NCI-H510A treated with DMSO at 0.1 percent for 48 hours (cell line): ENCODE measurements around the gene IRF2BP1.
"Not testable (repeated sequence)": the region's sequence is repeated elsewhere in the genome, so short reads cannot be mapped to it uniquely, and the experiment has no call there.

Experiments used
- DNase-seq: peaks from one replicate; lab custom pipeline; 2025; lab: John Stamatoyannopoulos, UW

The IRF2BP1 gene

DNA sequence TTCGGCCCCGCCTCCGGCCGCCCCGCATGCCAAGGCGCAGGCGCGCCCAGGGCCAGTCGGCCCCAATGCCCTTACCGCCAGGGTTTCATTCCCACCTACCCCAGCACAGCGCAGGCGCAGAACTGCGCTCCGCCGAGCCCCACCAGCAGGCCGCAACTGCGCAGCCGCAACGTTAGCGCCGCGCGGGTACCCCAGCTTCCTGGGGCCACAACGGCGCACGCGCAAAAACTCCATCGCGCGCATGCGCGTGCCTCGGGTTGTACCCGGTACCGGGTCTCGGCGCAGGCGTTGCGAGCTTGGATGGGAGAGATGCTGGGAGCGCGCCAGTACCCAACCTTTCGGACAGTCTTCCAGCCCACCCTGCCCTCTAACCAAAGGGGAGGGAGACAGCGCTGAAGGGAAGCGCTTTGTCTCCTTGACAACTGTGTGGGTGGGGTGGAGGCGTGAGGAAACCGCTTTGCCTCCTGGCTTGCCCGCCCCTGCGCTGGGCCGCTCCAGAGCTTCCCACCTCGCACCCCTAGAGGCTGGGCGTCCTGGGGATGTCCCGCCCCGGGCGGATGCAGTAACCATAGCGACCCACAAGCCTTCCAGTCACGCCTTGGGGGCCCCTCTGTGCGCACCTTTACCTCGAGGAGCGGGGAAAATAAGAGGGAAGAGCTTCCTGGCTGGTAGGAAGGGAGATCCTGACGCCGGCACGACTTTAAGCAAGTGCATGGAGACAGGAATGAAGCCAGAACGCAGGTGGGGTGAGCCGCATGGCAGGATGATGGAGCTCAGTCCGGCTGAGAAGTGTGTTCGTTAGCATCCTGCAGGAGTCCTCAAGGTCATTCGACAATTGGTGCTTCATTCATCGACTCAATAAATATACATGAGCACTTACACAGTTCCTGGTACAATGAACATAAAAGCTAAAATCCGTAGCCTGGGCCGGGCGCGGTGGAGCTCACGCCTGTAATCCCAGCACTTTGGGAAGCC is 17.0 kb upstream of the IRF2BP1 start:
- peak; percentile 99 for DNase-seq

DNA sequence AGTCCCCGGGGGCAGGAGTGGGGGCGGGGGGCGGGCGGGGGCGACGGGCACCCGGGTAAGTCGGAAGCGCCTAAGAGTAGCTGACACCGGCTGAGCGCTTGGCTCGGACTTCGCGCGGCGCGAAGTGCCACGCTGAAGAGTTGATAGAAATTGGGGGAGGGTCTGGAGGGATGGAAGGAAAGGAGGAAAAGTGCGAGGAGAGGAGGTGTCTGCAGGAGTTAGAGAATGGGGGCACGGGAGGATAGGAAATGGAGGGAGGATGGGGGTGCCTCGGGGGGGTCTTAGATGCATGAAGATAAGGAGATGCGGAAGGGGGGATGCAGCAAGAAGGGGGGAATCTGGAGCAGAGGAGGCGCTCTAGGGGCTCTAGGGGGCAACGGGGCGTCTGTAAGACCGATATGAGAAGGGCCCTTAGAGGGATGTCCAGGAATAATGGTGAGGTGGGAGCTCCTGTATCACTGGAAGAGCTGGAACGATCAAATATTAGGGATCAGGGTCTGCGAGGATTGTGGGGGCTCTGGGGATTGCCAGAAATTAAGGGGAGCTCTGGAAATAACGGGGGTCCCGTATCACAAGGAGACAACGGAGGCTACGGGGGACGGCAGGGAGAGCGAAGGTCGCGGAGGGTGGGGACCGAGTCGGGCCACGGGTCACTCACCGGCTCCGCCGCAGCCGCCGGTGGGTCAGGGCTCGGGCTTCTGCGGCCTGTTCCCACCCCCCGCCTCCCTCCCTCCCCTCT is 16.1 kb upstream of the IRF2BP1 start, which contains the start of gene MYPOP:
Gene MYPOP, minus strand, starts transcription at position 702 of the 739 bp plus-strand sequence. CDS start 840 bp downstream, outside the sequence.
- DNase-seq: peak; percentile 24

DNA sequence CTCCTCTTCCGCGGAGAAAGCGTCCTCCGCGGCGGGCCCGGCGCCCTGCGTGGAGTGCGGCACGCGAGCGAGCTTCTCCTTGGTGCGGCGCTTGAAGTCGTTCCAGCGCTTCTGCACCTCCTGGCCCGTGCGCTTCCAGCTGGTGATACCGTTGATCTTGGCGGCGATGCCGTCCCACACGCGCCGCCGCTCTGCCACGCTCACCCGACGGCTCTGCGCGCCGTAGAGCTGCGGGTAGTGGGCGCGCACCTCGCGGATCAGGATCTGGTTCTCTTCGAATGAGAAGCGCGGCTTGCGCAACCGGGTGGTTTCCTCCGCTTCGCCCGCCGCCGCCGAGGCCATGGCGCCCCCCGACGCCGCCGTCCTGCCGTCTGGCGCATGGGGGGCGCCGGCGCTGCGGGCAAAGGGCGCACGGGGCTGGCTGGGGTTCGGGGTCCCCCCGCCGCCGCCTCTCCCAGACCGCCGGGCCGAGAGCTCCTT is 15.5 kb upstream of the IRF2BP1 start:
- no peak for DNase-seq

DNA sequence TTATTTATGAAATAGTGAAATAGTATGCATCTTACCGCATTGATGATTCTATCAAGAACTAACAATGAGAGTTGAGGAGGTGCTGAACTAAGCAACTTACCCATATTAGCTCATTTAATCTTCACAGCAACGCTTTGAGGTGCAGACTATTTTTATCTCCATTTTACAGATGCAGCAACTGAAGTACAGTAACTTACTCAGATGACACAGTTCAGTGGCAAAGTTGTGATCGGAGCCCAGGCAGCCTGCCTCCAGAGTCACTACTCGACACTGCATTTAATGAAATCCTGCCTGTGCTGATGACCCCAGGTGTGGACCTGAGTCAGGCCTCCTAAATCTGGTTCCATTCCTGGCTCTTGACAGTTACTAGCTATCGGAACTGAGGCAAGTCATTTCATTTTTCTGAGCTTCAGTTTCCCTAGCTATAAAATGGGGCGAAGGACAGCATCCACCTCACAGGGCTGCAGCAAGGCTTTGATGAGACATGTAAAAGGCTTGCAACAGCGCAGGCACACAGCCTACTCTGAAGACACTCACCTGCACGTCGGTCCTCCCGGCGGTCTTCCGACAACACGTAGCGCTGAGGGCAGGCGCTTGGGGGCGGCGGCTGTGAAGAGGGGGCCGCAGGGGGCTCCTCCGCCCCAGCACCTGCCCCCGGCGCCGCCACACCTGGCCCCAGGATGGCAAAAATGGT is 14.9 kb upstream of the IRF2BP1 start:
- no peak for DNase-seq

DNA sequence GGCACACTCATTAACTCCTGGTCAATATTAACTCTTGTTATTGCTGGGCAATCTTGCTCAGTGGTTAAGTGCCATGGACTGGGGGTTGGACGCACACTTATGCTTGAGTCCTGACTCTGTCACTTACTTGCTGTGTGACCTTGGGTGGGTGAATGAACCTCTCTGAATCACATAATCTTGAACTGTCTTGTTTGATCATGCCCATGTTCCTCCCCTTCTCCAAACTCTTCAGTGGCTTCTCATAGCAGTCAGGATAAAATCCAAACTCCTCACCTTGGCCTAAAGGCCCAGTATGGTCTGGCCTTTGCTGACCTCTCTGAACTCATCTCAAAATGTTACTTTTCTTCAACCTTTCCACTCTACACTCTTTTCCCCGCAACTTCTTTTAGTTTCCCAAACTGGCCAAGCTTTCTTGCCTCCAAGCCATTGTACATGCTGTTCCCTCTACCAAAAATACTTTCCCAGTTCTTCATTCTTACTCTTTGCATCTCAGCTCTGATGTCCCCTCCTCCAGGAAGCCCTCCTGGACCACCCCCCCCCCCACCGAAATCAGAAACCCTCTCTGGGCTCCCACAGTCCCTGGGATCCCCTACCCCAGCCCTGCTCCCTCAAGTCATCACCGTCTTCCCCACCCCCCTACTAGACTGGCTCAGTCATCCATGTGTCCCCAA is 14.1 kb upstream of the IRF2BP1 start:
- DNase-seq: no peak

DNA sequence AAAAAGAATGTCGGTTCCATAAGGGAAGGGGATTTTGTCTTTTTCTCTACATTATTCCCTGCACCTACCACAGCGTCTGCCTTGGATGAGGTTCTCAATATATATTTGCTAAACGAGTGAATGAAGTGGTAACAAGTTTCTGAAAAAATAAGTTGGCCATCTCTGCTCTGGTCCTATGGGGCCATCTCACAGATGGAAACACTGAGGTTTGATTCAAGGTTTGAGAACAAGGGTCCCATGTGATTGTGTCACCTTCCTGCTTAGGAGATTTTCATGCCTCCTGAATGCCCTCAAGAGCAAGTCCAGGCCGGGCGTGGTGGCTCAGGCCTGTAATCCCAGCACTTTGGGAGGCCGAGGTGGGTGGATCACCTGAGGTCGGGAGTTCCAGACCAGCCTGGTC is 13.3 kb upstream of the IRF2BP1 start:
- DNase-seq: no peak

DNA sequence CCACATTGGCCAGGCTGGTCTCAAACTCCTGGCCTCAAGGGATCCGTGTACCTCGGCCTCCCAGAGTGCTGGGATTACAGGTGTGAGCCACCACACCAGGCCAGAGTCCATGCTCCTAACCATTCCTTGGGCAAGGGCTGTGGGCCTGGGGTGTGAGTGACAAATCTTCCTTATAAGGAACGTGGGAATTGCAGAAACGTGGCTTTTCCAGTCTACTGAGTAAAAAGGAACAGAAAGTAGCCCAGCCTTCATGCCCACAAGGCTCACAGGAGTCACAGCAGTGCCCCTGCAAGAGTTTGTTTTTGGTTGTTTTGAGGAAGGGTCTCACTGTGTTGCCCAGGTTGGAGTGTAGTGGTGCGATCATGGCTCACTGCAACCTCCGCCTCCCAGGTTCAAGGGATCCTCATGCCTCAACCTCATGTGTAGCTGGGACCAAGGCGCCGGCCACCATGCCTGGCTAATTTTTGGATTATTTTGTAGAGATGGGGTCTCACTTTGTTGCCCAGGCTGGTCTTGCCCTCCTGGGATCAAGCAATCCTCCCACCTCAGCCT is 11.4 kb upstream of the IRF2BP1 start:
- DNase-seq: no peak

DNA sequence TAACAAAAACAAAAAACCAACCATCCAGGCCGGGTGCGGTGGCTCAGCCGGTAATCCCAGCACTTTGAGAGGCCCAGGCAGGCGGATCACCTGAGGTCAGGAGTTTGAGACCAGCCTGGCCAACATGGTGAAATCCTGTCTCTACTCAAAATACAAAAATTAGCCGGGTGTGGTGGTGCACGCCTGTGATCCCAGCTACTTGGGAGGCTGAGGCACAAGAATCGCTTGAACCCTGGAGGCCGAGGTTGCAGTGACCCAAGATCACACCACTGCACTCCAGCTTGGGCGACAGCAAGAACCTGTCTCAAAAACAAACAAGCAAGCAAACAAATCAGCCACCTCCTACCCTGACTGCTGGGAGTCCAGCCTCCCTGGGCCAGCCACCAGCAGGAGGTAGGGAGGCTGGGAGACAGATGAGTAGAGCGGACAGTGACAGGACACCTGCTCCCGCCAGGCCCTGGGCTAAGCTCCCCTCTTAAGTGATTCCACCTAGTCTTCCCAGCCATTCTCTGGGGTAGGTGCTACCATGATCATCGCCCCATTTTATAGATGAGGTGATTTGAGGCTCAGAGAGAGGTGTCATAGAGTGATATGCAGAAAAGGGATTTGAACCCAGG is 10.2 kb upstream of the IRF2BP1 start:
- DNase-seq: not testable (repeated sequence)

DNA sequence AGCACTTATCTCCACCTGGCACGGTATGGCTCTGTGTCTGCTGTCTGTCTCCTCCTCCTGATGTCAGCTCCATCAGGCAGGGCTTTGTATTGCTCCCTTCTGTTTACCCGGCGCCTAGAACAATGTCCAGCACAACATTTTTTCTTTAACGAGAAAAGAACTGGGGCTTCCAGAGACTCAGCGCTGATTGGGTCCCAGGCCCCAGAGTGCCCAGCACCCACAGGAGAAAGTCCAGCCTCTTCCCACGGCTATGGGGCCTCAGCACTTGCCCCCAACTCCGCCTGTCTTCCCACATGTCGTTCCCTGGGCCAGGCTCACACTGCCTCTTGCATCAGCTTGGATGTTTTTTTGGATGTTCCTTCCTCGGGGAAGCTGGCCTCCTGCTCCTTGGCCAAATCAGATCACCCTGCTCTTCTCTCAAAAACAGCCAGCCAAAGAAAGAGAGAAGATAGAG is 9.6 kb upstream of the IRF2BP1 start:
- no peak for DNase-seq

DNA sequence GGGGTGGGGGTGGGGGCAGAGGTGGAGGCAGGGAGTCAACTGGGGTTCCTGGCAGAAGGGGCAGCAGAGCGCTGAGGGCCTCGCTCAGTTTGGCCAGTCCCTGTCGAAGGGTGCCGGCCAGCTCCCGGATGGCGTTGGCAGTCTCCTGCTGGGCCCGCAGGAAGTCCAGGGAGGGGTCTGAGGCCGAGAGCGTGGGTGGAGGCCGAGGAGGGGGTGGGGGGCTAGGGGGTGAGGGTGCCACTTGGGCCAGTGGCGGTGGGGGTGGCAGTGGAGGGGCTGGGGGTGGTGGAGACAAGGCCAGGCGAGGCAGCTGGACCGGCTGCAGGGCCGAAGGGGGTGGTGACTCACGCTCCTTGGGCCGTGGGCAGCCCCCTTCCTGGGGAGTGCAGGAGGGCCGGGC is 4.9 kb upstream of the IRF2BP1 start:
- DNase-seq: no peak

DNA sequence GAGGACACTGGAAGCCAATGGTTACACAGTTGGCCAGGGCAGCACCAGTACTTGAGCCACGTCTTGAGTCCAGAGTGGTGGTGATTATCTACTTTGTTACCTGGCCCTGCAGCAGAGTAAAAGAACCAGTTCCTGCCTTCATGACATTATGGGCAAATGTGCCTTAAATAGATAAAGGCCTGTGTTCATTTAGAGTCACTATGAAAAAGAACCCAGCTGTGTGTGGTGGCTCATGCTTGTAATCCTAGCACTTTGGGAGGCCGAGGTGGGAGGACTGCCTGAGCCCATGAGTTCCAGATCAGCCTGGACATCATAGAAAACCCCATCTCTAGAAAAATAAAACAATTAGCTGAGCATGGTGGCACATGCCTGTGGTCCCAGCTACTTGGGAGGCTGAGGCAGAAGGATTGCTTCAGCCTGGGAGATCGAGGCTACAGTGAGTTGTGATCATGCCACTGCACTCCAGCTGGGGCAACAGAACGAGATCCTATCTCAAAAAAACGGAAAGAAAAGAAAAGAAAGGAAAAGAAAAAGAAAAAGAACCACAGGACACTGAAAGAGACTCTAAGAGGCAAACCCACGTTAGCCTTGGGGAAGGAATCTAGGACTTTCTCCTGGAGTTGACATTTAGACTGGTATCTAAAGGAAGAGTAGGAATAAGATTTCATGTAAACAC is 3.4 kb upstream of the IRF2BP1 start:
- DNase-seq: no peak

DNA sequence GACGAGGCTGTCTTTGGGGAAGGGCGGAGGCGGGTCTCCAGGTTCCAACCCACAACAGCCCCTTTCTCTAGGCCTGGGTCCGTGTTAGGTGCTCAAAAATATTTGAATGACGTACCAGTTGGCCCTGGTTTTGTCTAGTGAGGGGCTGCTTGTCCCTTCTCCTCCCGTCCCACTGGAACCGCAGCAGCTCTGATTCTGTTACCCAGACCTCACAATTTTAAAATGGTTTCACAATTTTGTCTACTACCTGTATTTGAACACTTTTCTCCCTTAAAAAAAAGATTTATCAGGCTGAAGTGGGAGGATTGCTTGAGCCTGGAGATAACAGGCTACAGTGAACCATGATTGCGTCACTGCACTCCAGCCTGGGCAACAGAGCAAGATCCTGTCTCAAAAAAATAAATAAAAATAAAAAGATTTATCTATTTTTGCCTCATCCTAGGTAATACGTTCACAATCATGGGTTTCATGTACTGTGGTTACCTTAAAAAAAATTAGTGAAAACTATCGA is 1.3 kb upstream of the IRF2BP1 start:
- DNase-seq: no peak

DNA sequence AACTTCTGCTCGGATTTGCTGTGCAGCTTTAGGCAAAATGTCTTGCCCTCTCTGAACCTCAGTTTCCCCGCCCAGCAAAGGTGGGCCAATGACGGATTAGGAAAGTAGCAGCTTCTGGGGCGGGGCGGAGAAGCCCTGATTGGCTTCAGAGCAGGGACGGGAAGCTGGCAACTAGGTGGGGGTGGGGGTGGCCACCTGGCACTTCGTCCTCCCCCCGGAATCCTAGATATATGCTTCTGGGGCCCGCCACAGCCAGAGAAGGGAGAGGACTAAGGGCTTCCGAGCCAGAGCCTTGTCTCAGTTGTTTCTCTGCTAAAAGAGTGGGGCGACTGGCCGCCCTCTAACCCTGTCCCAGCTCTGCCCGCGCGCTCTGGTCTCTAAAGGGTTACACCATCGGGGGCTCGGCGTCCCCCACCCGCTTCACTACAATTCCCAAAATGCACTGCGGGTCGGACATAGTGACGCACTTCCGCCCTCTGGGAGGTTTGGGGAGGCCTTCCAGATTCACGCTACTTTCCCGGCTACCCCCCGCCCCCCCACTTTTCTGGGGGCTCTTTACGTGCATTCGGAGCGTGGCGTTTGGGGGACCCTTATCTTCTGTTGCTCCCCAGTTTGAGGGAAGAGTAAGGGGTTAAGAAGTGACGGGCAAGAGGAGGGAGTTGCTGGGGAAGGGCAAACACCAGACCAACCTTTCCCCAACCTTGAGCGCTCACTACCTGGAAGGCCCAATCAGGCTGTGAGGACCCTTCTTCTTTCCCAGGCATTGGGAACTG is 672 bp upstream of the IRF2BP1 start:
- peak; percentile 94 for DNase-seq

DNA sequence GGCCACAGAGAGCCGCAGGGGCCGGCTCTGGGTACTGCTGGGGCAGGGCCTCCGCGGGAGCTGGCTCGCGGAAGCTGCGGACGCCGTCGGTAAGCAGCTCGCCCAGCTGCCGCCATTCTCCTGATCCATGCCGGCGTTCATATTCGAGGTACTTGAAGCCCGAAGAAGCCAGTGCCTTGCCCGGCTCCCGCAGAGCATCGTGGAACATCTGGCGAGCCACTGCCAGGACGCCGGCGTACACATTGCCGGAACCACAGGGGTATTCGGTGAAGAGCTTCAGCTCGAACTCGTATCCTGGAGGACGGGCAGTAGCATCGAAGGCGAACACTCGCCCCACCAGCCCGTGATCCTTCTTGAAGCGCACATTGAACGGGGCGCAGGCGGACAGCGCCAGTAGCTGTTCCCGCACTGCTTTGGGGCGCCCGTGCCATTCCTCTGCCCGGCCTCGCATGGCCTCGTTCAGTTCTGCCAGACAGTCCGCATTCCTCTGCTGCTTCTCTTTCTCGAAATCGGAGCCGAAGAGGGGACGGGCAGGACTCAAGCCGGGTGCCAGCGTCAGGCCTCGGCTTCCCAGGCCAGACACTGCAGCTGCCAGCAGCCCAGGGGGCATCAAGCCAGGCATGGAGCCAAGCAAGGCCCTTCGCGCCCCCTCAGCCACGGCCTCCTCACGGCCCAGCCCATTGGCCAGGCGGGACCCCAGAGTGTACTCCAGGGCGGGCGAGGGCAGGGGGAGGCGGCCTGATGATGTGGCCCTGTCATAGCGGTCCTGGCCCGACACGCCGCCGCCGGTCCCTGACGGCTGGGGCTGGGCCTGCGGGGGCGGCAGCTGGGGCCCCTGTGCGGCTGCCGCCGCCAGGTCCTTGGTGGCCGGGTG is 1.0 kb downstream of the IRF2BP1 start:
- no peak for DNase-seq

DNA sequence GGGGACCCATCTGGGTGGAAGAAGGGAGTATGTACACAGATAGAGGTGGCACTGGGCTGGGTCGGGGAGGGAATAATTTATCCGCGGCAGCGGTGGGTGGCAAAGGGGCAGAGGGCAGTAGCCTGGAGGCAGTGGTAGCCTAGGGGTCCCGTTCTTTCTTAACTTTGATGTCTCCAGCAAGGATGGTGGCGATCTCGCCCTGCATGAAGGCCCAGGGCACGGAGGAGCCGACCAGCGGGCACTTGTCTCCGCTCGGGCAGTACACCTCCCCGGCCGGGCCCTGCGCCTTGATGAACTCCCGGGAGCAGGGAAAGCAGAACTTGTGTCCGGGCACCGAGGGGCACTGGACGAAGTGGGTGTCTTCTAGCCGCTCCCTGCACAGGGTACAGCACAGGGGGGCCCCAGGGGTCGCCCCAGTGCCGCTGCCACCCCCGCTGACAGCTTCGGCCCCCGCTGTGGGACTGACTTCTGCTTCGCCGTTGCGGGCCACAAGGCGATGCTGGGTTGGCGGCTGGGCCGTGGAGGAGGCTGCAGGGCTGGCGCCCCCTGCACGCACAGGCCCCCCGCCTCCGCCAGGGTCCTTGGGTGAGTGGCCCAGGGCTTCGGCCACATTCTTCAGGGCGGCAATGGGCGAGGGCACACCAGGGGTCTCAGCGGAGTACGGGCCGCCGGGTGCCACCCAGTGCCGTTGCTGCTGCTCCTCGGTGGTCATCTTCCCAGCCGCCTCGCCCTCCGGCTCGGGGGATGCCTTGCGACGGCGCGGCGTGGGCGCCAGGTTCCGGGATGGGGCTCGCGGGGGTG is 1.9 kb downstream of the IRF2BP1 start:
- DNase-seq: no peak

DNA sequence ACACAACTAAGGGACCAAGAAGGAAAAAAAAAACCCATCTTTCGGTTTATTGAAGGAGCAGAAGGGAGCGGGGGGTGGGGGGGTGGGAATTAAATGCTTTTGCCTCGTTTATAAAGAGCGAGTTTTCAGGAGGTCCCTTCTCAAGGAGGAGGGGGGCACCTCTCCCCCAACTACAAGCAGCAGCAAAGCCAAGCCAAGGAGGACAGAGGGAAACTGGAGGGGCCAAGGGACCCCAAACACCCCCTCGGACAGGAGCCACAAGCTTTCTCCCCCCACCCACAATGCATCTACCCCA is 2.4 kb downstream of the IRF2BP1 start:
- DNase-seq: no peak
